GM19023 (cell line): ENCODE data around the gene NLRP11.

Experiments
- ATAC-seq: cut with Tn5 transposase; IDR thresholded peaks from one replicate; pipeline ENCODE4 v1.9.1; 2021; ENCODE audit warnings: mild to moderate bottlenecking, moderate library complexity; ENCODE audit not compliant: unreplicated experiment

NLRP11 gene

GRCh38 chr19:55831846-55832245, at the start of gene NLRP11:
TSS of gene NLRP11 (minus strand) at chr19:55831999. CDS start at chr19:55818174, 13,825 bp downstream.
- no peak for ATAC-seq

- ATAC-seq, result no peak
These were observed 45.4 kb upstream of the NLRP11 start for GRCh38 chr19:55877211-55877610.

- ATAC-seq, result no peak
These were observed 38.9 kb upstream of the NLRP11 start for GRCh38 chr19:55870736-55871135.

- no peak for ATAC-seq
These were observed 35.3 kb upstream of the NLRP11 start for GRCh38 chr19:55867101-55867500.

- ATAC-seq, result no peak
These were observed 34.7 kb upstream of the NLRP11 start for GRCh38 chr19:55866521-55866920.

- ATAC-seq, result no peak
These were observed 27.2 kb upstream of the NLRP11 start for GRCh38 chr19:55858969-55859368.

- ATAC-seq, result no peak
These were observed 26.6 kb upstream of the NLRP11 start for GRCh38 chr19:55858401-55858800.

- ATAC-seq, result no peak
These were observed 26.2 kb upstream of the NLRP11 start for GRCh38 chr19:55857974-55858373.

GRCh38 chr19:55857149-55857548, 25.4 kb upstream of the NLRP11 start:
- ATAC-seq, result no peak

- ATAC-seq, result no peak
These were observed 23.4 kb upstream of the NLRP11 start for GRCh38 chr19:55855160-55855559.

- no peak for ATAC-seq
These were observed 7.1 kb upstream of the NLRP11 start for GRCh38 chr19:55838906-55839305.

- ATAC-seq, result no peak
These were observed 6.5 kb upstream of the NLRP11 start for GRCh38 chr19:55838251-55838650.

GRCh38 chr19:55836340-55836739, 4.5 kb upstream of the NLRP11 start, which contains the start of gene NLRP4:
TSS of gene NLRP4 (plus strand) at chr19:55836540. CDS start at chr19:55852081, 15,541 bp downstream.
- no peak for ATAC-seq

- no peak for ATAC-seq
These were observed 877 bp upstream of the NLRP11 start for GRCh38 chr19:55832676-55833075.

GRCh38 chr19:55830656-55831055, 1.1 kb downstream of the NLRP11 start:
- no peak for ATAC-seq

- no peak for ATAC-seq
These were observed 11.8 kb downstream of the NLRP11 start for GRCh38 chr19:55820037-55820436.

- no peak for ATAC-seq
These were observed 17.9 kb downstream of the NLRP11 start for GRCh38 chr19:55813906-55814305.

- no peak for ATAC-seq
These were observed 19.4 kb downstream of the NLRP11 start for GRCh38 chr19:55812449-55812848.

GRCh38 chr19:55811340-55811739, 20.5 kb downstream of the NLRP11 start:
- no peak for ATAC-seq

GRCh38 chr19:55809381-55810058, 22.3 kb downstream of the NLRP11 start:
- no peak for ATAC-seq

GRCh38 chr19:55802281-55802680, 29.5 kb downstream of the NLRP11 start:
- ATAC-seq, result no peak

GRCh38 chr19:55801416-55801815, 30.4 kb downstream of the NLRP11 start:
- ATAC-seq, result no peak

GRCh38 chr19:55795021-55795420, 36.8 kb downstream of the NLRP11 start:
- no peak for ATAC-seq
